ENCODE data around the gene DPF3.
"Not testable (repeated sequence)": the region's sequence is repeated elsewhere in the genome, so short reads cannot be mapped to it uniquely, and the experiment has no call there.

DPF3 gene

GRCh38 chr14:72878746-72879145, 15.2 kb downstream of the DPF3 start:
- DNase-seq = no peak

- no peak for DNase-seq
These were observed 17.2 kb downstream of the DPF3 start for GRCh38 chr14:72876710-72877063.

DNA sequence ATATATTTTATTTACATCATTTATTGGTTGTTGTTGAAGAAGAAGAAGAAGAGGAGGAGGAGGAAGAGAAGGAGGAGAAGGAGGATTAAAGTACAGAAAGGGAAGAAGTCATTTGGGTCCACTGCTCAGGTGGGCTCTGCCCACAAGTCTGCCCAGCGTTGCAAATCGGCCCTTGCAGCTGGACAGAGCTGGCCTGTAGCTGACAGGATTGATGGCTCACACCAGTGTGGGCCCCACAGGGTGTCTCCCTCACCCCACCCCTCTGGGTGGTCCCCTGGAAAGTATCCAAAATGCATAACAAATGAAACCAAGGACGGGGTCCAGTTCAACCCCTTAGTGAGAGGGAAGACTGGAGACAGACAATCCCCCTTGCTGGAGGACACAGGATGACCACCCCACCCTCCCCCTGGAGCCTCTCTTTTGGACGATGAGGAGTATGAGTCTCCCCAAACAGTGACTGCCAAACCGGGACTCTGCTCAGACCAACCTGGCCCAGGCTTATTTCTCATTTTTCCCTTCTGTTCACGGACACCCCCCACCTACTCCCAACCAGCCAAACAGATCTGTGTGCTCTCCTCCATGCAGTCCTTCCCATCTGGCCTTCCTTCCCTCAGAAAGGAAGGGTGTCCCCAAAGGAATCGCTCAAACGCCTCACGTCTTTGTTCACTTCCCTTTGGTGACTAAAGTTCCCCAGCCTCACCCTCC, 17.7 kb downstream of the DPF3 start:
- DNase-seq = no peak

GRCh38 chr14:72870878-72871277, 23.0 kb downstream of the DPF3 start:
- not testable (repeated sequence) for DNase-seq

DNA sequence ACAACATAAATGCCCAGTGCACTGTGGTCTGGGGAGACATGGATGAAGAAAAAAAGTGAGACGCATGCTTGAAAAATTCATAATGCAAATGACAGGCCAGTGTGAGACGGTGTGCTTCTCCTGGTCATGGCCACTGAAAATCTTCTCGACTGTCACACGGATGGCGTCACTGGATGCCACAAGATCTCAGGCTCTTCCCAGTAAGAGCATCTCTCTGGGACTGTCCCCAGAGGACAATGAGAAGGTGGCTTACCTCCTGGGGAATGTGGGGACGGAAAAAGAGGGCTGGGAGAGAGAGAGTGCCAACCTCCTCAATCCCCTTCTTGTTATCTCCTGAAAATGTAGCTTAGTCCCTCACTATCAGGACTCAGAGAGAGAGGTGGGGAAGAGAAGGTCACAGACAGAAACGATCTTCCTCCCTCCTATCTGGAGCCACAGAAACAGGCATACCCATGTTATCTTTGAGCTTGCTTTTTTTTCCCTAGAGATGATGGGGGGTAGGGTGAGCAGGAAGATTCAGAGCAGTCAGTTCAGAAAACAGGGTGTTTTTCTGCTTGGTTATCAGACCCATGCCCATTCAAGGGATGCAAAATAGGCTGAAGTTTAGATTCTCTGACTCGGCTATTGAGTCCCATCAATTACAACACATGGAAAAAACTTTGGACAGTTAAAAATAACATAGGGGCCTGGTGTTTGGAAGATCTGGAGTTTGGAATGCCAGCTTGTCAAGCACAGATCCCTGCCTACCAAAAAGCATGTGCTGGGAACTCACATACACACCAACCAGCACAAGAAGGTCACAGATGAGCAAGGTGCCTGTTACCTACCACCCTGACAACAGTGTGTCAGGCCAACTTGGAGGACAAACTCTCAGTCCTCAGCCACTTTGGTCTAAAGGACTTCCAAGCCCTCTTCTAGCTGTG, 24.2 kb downstream of the DPF3 start:
- no peak for DNase-seq

DNA sequence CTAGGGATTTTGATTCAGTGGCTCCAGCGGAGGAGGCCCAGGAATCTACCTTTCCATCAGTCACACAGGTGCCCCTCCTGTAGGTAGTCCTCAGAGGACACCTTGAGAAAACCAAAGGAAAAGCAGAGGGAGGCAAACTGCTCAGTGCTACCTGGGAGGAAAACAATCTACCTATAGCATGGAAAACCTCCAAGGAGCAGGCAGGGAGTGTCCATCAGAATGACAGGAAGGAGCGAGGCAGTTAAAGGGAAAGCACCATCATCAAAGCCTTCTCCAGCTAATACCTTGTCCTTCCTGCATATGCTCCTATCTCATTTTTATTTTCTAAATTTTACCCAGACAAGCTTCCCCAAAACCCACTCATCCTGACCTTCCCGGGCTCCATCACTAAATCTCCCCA, 25.4 kb downstream of the DPF3 start:
- no peak for DNase-seq

- DNase-seq = no peak
These were observed 29.1 kb downstream of the DPF3 start for GRCh38 chr14:72864712-72865365.

GRCh38 chr14:72863216-72864006, 30.5 kb downstream of the DPF3 start:
- DNase-seq = no peak

DNA sequence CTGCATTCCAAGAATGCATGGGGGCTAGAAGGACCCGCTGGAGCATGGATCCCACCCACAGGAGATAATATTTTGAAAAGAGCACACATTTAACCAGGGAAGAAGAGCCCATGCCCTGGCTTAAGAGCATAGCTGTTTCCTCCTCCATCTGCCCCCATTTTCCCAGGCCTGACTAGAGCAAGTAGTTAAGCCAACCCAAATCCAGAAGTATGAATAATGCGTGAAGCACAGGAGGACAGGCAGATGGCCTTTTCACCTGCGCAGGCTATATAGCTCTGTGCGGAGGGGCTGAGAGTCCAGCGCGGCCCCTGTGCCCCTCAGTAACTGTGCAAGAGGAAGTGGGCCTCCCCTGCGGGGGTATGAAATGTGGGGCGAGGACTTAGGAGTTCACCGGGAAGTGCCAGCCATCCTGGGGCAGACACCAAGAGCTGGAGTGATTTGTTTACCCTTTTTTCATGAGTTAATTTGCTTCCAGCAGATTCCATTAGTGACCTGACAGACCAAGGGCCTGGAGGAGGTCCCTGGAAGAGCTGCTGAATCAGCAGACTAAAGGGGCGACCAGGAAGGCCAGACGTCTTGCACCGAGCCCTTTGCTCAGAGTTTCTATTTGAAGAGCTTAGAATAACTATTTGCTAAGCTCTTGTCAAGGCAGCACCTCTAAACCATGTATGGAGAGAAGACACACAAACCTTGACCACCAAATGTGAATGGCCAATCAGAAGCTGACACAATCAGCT, 37.2 kb downstream of the DPF3 start:
- DNase-seq = no peak

GRCh38 chr14:72855913-72856312, 38.0 kb downstream of the DPF3 start:
- DNase-seq = no peak

DNA sequence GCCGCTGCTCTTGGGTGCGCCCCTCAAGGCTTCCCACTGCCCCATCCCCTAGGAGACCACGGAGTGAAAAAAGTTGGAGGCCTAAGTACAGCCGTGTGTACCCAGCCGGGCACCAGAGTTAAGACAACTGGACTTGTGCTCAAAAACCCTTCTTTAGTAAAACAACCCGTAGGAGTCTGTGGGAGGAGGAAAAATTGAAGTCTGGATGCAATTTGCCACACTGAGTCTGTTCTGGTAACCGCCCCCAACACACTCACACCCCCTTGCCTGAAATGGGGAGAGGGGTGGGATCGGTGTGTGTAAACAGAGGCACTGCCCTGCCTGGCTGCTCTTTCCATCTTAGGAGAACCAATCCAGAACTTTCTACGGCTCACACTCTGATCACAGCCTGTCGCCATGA, 41.7 kb downstream of the DPF3 start:
- no peak for DNase-seq

- no peak for DNase-seq
These were observed 42.3 kb downstream of the DPF3 start for GRCh38 chr14:72851635-72852034.

DNA sequence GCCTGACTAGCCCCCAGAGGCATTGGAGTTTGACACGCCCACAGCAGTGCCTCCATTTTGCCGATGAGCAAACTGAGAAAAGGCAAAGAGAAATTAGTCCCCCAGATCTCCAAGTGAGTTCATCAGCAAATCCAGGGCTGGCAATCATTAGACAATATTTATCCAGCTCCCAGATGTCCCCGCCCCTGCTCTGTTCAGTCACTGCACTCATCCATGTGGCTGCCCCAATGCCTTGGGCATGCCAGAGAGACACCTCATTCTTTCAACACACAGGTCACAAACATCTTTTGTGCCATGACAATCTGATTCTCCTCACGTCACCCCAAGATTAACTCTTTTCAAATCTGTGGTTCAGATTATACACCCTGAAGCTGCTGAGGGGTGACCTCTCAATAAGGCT, 43.5 kb downstream of the DPF3 start:
- no peak for DNase-seq

DNA sequence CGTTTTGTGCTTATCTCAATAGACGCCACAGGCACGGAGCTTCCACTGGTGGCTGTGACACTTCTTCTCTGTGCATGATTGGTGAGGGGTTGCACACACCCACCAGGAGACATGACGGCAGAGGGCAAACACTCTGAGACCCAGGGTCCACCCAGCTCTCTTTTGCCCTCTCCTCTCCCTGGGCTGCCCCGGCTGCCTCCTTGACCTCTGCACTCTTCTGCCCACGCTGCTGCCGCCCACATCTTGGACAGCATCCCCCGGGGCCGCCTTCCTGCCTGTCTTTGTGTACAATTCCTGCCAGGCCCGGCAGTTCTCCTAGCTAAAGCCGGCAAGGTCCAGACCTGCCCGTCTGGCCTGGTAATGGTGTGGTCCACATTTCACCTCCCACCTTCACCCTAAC, 44.7 kb downstream of the DPF3 start:
- DNase-seq = no peak

- DNase-seq = no peak
These were observed 46.2 kb downstream of the DPF3 start for GRCh38 chr14:72847721-72848120.

- DNase-seq = no peak
These were observed 48.2 kb downstream of the DPF3 start for GRCh38 chr14:72845683-72846082.

GRCh38 chr14:72845196-72845595, 48.7 kb downstream of the DPF3 start:
- no peak for DNase-seq

- no peak for DNase-seq
These were observed 49.4 kb downstream of the DPF3 start for GRCh38 chr14:72844524-72844923.

DNA sequence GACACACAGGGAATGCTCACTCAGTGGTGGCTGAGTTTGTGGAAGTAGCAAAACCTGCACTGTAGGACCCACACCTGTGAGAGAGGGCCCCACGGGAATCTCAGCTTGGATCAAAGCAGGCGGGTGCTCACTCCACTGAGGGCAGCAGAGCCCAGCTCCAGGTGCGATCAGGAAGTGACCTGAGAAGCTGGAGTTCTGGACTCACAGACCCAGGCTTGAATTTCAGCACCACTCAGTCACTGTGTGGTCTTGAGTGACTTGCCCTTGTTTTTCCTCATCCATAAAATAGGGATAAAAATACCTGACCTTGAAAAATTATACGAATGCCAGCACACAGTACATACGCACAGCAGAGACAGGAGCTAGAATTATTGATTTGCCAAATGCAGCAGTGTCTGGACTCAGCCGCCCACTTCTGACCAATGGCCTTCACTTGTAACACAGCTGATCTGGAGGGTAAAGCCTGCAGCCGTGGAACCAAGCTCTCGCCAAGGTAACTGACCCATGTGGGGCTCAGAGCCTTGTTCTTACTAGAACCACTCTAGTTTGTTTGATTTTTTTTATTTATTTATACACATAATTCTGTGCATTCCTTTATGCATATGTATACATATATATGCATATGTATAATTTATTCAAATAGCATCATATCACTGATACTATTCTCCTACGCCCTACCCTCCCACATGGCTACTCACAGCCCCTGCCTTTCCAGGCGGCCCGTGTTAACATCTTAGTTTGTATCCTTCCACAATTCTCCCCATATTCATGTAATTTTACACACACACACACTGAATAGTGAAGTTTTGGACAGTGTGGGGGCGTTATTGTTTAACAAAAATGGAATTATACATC, 53.9 kb downstream of the DPF3 start:
- no peak for DNase-seq

DNA sequence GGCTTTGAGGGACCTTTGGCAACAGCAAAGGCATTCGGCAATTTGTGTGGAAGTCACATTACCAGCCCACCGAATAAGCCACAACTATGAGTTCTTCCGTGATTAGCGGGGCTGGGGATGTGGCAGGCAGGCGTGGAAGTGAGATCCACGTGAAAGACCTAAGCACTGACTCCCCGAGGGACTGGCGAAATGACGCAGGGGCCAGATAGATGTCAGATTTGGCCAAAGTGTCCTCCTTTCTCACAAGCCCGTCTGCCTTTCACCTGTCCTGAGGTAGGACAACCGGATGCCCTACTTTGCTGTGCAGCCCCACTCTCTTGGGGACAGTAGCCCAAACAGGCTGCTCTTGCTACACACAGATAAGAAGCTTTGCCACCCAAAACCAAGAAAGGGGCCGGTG, 54.5 kb downstream of the DPF3 start:
- no peak for DNase-seq

DNA sequence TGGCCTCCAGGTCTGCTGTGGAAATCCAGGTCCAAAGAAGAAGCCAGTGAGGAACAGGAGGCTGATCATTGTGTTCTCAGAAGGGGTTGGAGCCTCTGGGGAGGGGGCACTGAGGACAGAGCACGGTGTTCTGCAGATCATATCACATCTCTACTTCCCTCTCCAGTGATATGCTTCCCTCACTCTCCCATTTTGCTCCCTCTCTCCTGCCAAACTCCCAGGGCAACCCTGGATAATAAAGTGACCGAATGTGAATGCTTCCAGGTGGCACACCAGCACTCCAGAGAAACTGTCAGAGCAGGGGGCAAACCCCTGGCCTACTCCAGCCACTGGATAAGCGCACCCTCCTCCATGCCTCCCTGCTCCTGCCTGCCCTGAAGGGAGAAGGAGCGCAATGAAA, 57.8 kb downstream of the DPF3 start:
- no peak for DNase-seq

Data from NCI-H1694 treated with DMSO at 0.1 percent for 48 hours (cell line).